NCI-H748 (cell line): Measurements from ENCODE around the gene LIMS2.

Source experiments
- DNase-seq: peaks from one replicate; lab custom pipeline; 2025; ENCODE audit not compliant: unreplicated experiment; lab: John Stamatoyannopoulos, UW

LIMS2 gene

GRCh38 chr2:127646487-127647241 lies 28.7 kb downstream of the LIMS2 start:
- no peak for DNase-seq

- no peak for DNase-seq
Measured at GRCh38 chr2:127645395-127646291, 29.7 kb downstream of the LIMS2 start, which contains the start of gene GPR17. TSS of gene GPR17 (plus strand) at chr2:127646153. CDS start at chr2:127650736, 4,583 bp downstream.

GRCh38 chr2:127645026-127645394 lies 30.3 kb downstream of the LIMS2 start:
- DNase-seq = no peak

GRCh38 chr2:127644066-127645025 lies 31.0 kb downstream of the LIMS2 start:
- DNase-seq = no peak

GRCh38 chr2:127643439-127644065 lies 31.8 kb downstream of the LIMS2 start:
- DNase-seq = no peak

GRCh38 chr2:127642706-127643438 lies 32.5 kb downstream of the LIMS2 start:
- DNase-seq = no peak

- DNase-seq = no peak
Measured at GRCh38 chr2:127641846-127642507, 33.4 kb downstream of the LIMS2 start.

GRCh38 chr2:127641133-127641532 lies 34.2 kb downstream of the LIMS2 start:
- DNase-seq = no peak

GRCh38 chr2:127640082-127641072 lies 35.0 kb downstream of the LIMS2 start:
- DNase-seq = no peak

GRCh38 chr2:127639111-127639474 lies 36.2 kb downstream of the LIMS2 start:
- no peak for DNase-seq

GRCh38 chr2:127638361-127639110 lies 36.8 kb downstream of the LIMS2 start:
- DNase-seq = no peak

GRCh38 chr2:127637725-127638252 lies 37.5 kb downstream of the LIMS2 start:
- no peak for DNase-seq

- DNase-seq = no peak
Measured at GRCh38 chr2:127637236-127637630, 38.1 kb downstream of the LIMS2 start.

- DNase-seq = no peak
Measured at GRCh38 chr2:127636248-127637235, 38.8 kb downstream of the LIMS2 start.

GRCh38 chr2:127635380-127636237 lies 39.7 kb downstream of the LIMS2 start:
- no peak for DNase-seq
